HT1080 (cell line): ENCODE data around the gene METTL16. TPM values are rescaled to one million over a fixed set of nuclear protein-coding genes. Genes with fewer than 3 reads are reported as not detected.

Experiments
- DNase-seq: peaks from one replicate; pipeline ENCODE4 v3.0.0-alpha.2; 2015; ENCODE audit warnings: low read depth
- small RNA-seq: library from RNA; depleted of rRNA; stranded (forward); fragments of <200 nt; gene quantifications from one replicate; pipeline ENCODE3, GENCODE V24; 2014
- total RNA-seq: library from RNA; depleted of rRNA; stranded (reverse); fragments of >200 nt; shearing (Covaris generic); gene quantifications from 2 replicates; pipeline ENCODE4 v1.2.3, GENCODE V29; 2014; rRNA removed

Gene METTL16
- total RNA-seq, 1 experiment from 2014 or later: 23.5 TPM

- DNase-seq: no peak
These were observed 143.3 kb downstream of the METTL16 start for GRCh38 chr17:2368359-2368758.

- no peak for DNase-seq
These were observed 144.8 kb downstream of the METTL16 start for GRCh38 chr17:2366747-2367494.

Small RNA genes lying within 50 kb of the gene (small RNA-seq; reads per million reads assigned to genes)
- gene AC006435.3: not detected
- not detected for gene AC006435.4
- gene AC006435.5: not detected

Other genes with a start within 250 kb of the METTL16 start
- gene SMG6, start 208.1 kb downstream of the METTL16 start, total RNA-seq: 42.8 and 43.9 TPM in 2 replicates
- gene SRR, start 207.9 kb downstream of the METTL16 start, total RNA-seq: 5.3 and 15.3 TPM in 2 replicates
- gene TSR1, start 175.4 kb downstream of the METTL16 start, total RNA-seq: 144 and 165 TPM in 2 replicates
- gene SGSM2, start 174.4 kb downstream of the METTL16 start, total RNA-seq: 35.8 and 39.4 TPM in 2 replicates
- gene MNT, start 110.8 kb downstream of the METTL16 start, total RNA-seq: 4.3 and 8.2 TPM in 2 replicates
- gene PAFAH1B1, start 81.8 kb upstream of the METTL16 start, total RNA-seq: 60.6 and 92.9 TPM in 2 replicates
- gene CLUH, start 199.9 kb upstream of the METTL16 start, total RNA-seq: 75.8 and 81.0 TPM in 2 replicates
- not detected in 2 replicates for gene CCDC92B, start 237.8 kb upstream of the METTL16 start, total RNA-seq